Measurements from ENCODE around the gene OR10C1. TPM values are rescaled to one million over a fixed set of nuclear protein-coding genes. Genes with fewer than 3 reads are reported as not detected.

The OR10C1 gene
- total RNA-seq, 1 experiment from 2014 or later: not detected

- Histone ChIP-seq H3K4me3 (no peak overlapping the region), H3K27ac (no peak overlapping the region), H3K9me3 (ENCODE audit: insufficient read depth, low read depth) (no peaks in the 10 kb centered on the region; the same call in 1 of the 2 replicates), H3K9me2 (ENCODE audit: insufficient read depth) (no peaks in the 10 kb centered on the region), H3K79me2 (ENCODE audit: low read depth) (no peaks in the 10 kb centered on the region), H3K27me3 (ENCODE audit: insufficient read depth, low read depth) (peaks cover 9% of the 10 kb centered on the region; the same call in 1 of the 2 replicates), H4K20me1 (ENCODE audit: insufficient read depth) (no peaks in the 10 kb centered on the region), H3K36me3 (ENCODE audit: low read depth) (no peaks in the 10 kb centered on the region), H3F3A (ENCODE audit: insufficient read depth, low read depth) (no peaks in the 10 kb centered on the region), H2AFZ (no peak overlapping the region), H3K4me1 (replicated peaks; ENCODE audit: insufficient read depth) (no peaks in the 10 kb centered on the region), H3K4me2 (no peak overlapping the region)
- POLR2A ChIA-PET (ENCODE audit: unreplicated experiment): no interaction called here
- TF ChIP-seq CTCF (conservative IDR thresholded peaks at IDR 0.05) (no peak), EZH2 (IDR thresholded peaks at IDR 0.05; ENCODE audit: low read depth) (no peak)
- BruUV-seq (replicated peaks): no TSS peak
- CTCF ChIA-PET: no interaction called here
- DNase-seq: no peak
- intact Hi-C loops (cut with micrococcal nuclease; ENCODE audit: unreplicated experiment): no loop called here
Observed at GRCh38 chr6:29461021-29461814, 22.1 kb downstream of the OR10C1 start.

- ChIA-PET CTCF (no interaction called here), POLR2A (ENCODE audit: unreplicated experiment) (no interaction called here)
- intact Hi-C loops (cut with micrococcal nuclease; ENCODE audit: unreplicated experiment): no loop called here
Observed at GRCh38 chr6:29462022-29462421, 22.9 kb downstream of the OR10C1 start.

GRCh38 chr6:29465279-29465678 lies 26.2 kb downstream of the OR10C1 start:
- Histone ChIP-seq H3K4me3 (no peak overlapping the region), H3K27ac (no peak overlapping the region), H3K27me3 (ENCODE audit: insufficient read depth, low read depth) (no peaks in the 10 kb centered on the region; the same call in 1 of the 2 replicates), H4K20me1 (ENCODE audit: insufficient read depth) (no peaks in the 10 kb centered on the region), H3F3A (ENCODE audit: insufficient read depth, low read depth) (no peaks in the 10 kb centered on the region), H3K79me2 (ENCODE audit: low read depth) (no peaks in the 10 kb centered on the region), H3K4me2 (no peak overlapping the region), H3K9me2 (ENCODE audit: insufficient read depth) (no peaks in the 10 kb centered on the region), H2AFZ (no peak overlapping the region), H3K36me3 (ENCODE audit: low read depth) (no peaks in the 10 kb centered on the region), H3K4me1 (replicated peaks; ENCODE audit: insufficient read depth) (no peaks in the 10 kb centered on the region), H3K9me3 (ENCODE audit: insufficient read depth, low read depth) (no peaks in the 10 kb centered on the region)
- intact Hi-C loops (cut with micrococcal nuclease; ENCODE audit: unreplicated experiment): no loop called here
- DNase-seq: peak; percentile 16 to 50
- BruUV-seq (replicated peaks): no TSS peak
- ChIA-PET POLR2A (ENCODE audit: unreplicated experiment) (no interaction called here), CTCF (no interaction called here)
- no peak for TF ChIP-seq EZH2 (IDR thresholded peaks at IDR 0.05; ENCODE audit: low read depth)
- TF ChIP-seq CTCF (conservative IDR thresholded peaks at IDR 0.05): no peak

More at GRCh38 chr6:29462022-29462421, 22.9 kb downstream of the OR10C1 start:
- Histone ChIP-seq H4K20me1 (ENCODE audit: insufficient read depth) (no peaks in the 10 kb centered on the region), H3K9me3 (ENCODE audit: insufficient read depth, low read depth) (no peaks in the 10 kb centered on the region; the same call in 1 of the 2 replicates), H3K36me3 (ENCODE audit: low read depth) (no peaks in the 10 kb centered on the region), H3K4me1 (replicated peaks; ENCODE audit: insufficient read depth) (no peaks in the 10 kb centered on the region), H2AFZ (no peak overlapping the region), H3K27me3 (ENCODE audit: insufficient read depth, low read depth) (peaks cover 9% of the 10 kb centered on the region; the same call in 1 of the 2 replicates), H3K9me2 (ENCODE audit: insufficient read depth) (no peaks in the 10 kb centered on the region), H3K79me2 (ENCODE audit: low read depth) (no peaks in the 10 kb centered on the region), H3K4me2 (no peak overlapping the region), H3F3A (ENCODE audit: insufficient read depth, low read depth) (no peaks in the 10 kb centered on the region), H3K27ac (no peak overlapping the region), H3K4me3 (no peak overlapping the region)
- TF ChIP-seq CTCF (conservative IDR thresholded peaks at IDR 0.05) (no peak), EZH2 (IDR thresholded peaks at IDR 0.05; ENCODE audit: low read depth) (no peak)
- no TSS peak for BruUV-seq (replicated peaks)
- DNase-seq: no peak

All from PC-9 (cell line).